RWPE1 (cell line): Measurements from ENCODE around the gene STAP2.
A peak's percentile ranks its signal among the peaks of the same experiment; 100 is the strongest.

Experiments
- CTCF ChIA-PET: fragments of 350-600 bp; sonication (Branson Sonifier 250); formaldehyde crosslinking; extraction: SDS; loops from one replicate; lab custom pipeline; 2021; lab: Yijun Ruan, JAX
- POLR2A ChIA-PET: fragments of 400-600 bp; formaldehyde crosslinking; extraction: SDS; loops from one replicate; lab custom pipeline; 2020; ENCODE audit warnings: antibody characterized with exemption; ENCODE audit not compliant: low non-redundant PET; lab: Yijun Ruan, JAX
- DNase-seq: peaks from one replicate; pipeline ENCODE4 v3.0.0; 2012; ENCODE audit warnings: low spot score
- H3K27ac ChIP-seq: fragments of 450-650 bp; 2 replicates; pipeline ENCODE4 v1.5.1; 2017
- TF ChIP-seq, protein P1 (sequence below): fragments of 450-650 bp; conservative IDR thresholded peaks from 2 replicates; pipeline ENCODE4 v1.5.1; 2017; ENCODE audit warnings: low read depth, mild to moderate bottlenecking

Gene STAP2

DNA sequence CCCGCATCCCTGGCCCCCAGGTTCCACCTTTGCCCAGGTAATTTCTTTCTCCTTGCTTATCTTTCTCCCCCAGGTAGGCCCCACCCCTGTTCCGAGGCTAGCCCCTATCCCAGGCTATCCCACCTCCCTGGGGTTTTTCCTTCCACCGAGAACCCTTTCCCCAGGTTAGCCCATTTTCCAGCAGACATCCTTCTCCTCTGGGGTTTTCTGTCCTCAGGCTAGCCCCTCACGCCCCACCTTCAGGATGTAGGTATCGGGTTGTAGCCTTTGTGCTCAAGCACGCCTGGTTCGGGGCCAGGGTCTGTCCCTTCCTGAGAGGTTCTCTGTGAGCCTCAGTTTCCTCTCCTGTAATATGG is 33.4 kb downstream of the STAP2 start:
- ChIA-PET CTCF (interaction anchor here (1.3 kb wide), 1 partner anchor 38 kb away, joined by 6 read pairs; no protein-coding TSS in a partner anchor), POLR2A (no interaction called here)
- H3K27ac ChIP-seq = no peak overlapping the region
- no peak for DNase-seq
- TF ChIP-seq, protein P1, sequence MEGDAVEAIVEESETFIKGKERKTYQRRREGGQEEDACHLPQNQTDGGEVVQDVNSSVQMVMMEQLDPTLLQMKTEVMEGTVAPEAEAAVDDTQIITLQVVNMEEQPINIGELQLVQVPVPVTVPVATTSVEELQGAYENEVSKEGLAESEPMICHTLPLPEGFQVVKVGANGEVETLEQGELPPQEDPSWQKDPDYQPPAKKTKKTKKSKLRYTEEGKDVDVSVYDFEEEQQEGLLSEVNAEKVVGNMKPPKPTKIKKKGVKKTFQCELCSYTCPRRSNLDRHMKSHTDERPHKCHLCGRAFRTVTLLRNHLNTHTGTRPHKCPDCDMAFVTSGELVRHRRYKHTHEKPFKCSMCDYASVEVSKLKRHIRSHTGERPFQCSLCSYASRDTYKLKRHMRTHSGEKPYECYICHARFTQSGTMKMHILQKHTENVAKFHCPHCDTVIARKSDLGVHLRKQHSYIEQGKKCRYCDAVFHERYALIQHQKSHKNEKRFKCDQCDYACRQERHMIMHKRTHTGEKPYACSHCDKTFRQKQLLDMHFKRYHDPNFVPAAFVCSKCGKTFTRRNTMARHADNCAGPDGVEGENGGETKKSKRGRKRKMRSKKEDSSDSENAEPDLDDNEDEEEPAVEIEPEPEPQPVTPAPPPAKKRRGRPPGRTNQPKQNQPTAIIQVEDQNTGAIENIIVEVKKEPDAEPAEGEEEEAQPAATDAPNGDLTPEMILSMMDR = no peak

DNA sequence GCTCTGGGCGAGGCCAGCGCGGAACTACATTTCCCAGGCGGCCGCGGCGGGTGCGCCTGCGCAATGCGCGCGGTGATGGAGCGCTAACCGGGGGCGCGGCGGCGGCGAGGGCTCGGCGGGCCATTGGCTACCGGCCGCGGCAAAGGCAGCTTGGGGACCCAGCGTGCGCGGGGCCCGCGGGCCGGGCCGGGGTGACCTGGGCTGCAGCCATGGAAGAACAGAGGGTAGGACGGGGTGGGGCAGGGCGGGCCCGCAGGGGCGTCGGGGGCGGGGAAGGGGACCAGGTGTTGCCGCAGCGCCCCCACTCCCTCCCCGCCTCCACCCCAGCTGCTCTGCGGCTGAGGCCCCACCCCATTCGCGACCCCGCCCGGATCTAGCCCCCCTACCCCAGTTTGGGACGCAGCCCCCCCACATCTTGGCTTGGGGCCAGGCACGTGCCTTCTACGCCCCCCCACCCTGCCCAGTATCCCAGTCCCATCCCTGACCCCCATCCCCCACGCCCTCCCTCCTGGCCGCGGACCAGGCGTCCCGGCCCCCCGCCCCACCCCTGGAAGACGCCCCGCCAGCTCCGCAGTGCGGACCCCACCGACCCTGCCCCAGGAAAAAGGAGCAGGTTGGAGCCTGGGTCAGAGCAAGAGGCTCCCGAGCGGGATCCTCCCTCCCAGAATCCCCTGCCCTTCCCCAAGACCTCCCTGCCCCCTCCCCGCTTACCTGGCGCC is 33.9 kb downstream of the STAP2 start, which contains the start of gene FSD1:
Gene FSD1 (plus strand): TSS at position 61 of the 719 bp plus-strand sequence. CDS start 149 bp downstream, at position 210.
- CTCF ChIA-PET = interaction anchor here (1.3 kb wide), 1 partner anchor 38 kb away, joined by 6 read pairs; no protein-coding TSS in a partner anchor
- DNase-seq = peak; percentile 92
- POLR2A ChIA-PET = no interaction called here
- TF ChIP-seq, protein P1 = no peak
- H3K27ac ChIP-seq = no peak within 1 kb of the TSS

DNA sequence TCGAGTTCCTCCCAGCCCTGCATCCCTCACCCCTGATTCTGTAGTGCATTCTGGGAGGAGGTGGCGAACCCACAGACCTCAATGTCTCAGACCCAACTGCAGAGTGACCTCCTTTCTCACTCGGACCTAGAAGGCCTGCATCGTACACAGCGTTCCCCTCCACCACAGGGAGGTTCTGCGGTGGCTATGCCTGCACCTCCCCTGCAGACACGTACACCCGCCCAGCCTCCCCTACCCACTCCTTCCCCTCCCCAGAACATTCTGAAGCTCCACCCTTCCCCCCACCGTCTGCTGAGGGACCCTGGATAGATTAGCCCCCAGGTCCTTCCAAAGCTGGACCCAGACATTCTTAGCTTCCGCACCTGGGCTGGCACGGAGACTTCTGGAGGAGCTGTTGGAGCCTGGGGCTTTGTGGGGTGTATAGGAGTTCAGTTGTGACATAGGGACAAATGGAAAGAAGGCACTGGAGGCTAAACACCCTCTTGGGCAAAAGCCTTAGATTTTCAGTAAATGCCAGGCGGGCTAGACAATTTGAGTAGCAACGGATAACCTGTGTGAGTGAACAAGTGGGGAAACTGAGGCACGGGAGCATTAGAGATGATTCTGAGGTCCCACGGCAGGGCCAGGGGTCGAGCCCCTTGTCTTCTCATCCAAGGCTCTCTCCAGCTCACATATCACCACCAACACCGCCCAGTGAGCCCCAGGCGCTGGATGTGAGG is 34.6 kb downstream of the STAP2 start:
- H3K27ac ChIP-seq = no peak overlapping the region
- no peak for DNase-seq
- TF ChIP-seq, protein P1 = no peak
- ChIA-PET POLR2A (no interaction called here), CTCF (no interaction called here)

DNA sequence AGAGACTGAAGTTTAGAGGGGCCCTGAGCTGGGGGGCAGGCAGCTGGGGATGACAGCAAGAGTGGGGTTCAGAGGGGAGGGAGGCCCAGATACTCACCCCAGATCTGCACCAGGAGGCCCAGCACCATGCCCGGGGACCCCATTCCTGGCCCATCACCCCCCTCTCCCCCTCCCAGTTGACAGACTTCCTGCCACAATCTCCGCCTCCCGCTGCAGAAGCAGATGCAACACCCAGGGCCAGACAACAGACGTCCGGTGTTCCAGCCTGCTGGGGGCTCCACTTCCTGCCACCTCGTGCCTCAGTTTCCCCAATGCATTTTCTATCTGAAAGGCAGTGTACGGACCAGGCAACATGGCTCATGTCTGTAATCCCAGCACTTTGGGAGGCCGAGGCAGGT is 36.4 kb downstream of the STAP2 start, which contains the start of gene TMIGD2:
Gene TMIGD2 (minus strand): TSS at position 147 of the 398 bp plus-strand sequence. CDS start 4 bp downstream, at position 143.
- ChIA-PET POLR2A (no interaction called here), CTCF (interaction anchor here (0.6 to 0.7 kb wide), 2 partner anchors 59 to 87 kb away, joined by 4 to 5 read pairs; no protein-coding TSS in a partner anchor)
- TF ChIP-seq, protein P1 = no peak
- H3K27ac ChIP-seq = no peak within 1 kb of the TSS
- no peak for DNase-seq

DNA sequence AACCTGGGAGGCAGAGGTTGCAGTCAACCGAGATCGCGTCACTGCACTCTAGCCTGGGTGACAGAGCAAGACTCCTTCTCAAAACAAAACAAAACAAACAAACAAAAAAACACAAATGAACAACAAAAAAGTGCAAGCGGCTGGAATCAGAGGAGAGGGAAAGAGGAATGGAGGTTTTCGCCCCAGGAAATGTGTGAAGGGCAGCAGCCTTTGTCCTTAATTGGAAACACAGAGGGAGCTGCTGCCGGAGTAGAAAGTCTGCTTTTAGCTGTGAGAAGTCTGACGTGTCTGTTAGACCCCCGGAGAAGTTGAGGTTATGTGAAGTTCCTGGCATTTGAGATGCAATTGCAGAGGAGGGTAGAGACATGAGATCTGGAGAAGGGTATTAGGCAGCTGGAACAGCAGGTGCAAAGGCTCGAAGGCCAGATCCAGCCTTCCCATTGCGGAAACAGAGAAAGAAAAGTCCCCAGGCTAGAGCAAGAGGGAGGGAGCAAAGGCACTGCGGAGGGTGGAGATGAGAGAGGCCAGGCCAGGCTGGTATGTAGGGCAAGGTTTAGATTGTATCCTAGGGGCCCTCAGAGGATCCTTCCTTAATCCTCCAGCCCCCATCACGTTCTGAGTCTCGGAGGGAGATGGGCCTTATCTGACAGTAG is 36.9 kb downstream of the STAP2 start:
- DNase-seq = no peak
- H3K27ac ChIP-seq = no peak overlapping the region
- TF ChIP-seq, protein P1 = no peak
- POLR2A ChIA-PET = no interaction called here
- CTCF ChIA-PET = interaction anchor here (0.6 kb wide), 1 partner anchor 59 kb away, joined by 4 read pairs; no protein-coding TSS in a partner anchor

DNA sequence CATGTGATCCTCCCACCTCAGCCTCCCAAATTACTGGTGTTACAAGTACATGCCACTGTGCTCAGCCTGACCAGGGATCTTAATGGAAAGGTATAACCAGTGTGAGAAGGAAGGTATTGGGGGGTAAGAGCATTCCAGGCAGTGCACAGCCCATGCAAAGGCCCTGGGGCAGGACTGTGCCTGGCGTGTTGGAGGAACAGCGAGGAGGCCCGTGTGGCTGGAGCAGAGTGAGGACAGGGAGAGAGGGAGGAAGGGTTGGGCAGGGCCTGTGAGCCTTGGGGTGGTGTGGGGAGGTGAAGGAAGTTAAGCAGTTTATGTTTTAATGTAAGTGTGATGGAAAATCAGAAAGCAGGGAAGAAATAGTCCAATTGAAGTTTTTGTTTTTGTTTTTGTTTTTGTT is 38.0 kb downstream of the STAP2 start:
- ChIA-PET POLR2A (no interaction called here), CTCF (no interaction called here)
- no peak for DNase-seq
- TF ChIP-seq, protein P1 = no peak
- H3K27ac ChIP-seq = no peak overlapping the region
